Common myeloid progenitor, CD34-positive (primary cell): ENCODE data around the gene PAQR9.

Source experiments
- CTCF ChIA-PET: fragments of 350-600 bp; sonication (Branson Sonifier 250); formaldehyde crosslinking; loops from one replicate; lab custom pipeline; 2021; ENCODE audit warnings: antibody characterized with exemption; lab: Charles Lee
- POLR2A ChIA-PET: fragments of 350-600 bp; sonication (Branson Sonifier 250); formaldehyde crosslinking; loops from one replicate; lab custom pipeline; 2021; ENCODE audit warnings: antibody characterized with exemption; lab: Charles Lee
- DNase-seq, 3 donors: peaks; one replicate each; pipeline versions ENCODE4 v3.0.0 to v3.0.0-alpha.2; 2013
- H3K27ac ChIP-seq, 2 experiments: 1 replicate in 1 of 2; 2 replicates in 1 of 2; pipeline ENCODE4 v1.7.0; 2013; ENCODE audit warnings: inconsistent platforms in 2 of 2, low read length in 2 of 2, mild to moderate bottlenecking in 2 of 2, low read depth in 1 of 2, moderate library complexity in 1 of 2; ENCODE audit not compliant: severe bottlenecking in 2 of 2, insufficient read depth in 1 of 2, poor library complexity in 1 of 2
- H3K27me3 ChIP-seq, 5 experiments: replicated peaks in 2 of 5; 1 replicate in 3 of 5; 2 replicates in 2 of 5; pipeline versions ENCODE4 v1.6.1 to v1.7.0; 2013; ENCODE audit warnings: low read length in 4 of 5, mild to moderate bottlenecking in 2 of 5, moderate library complexity in 2 of 5, inconsistent platforms in 1 of 5; ENCODE audit not compliant: insufficient read depth in 5 of 5, control insufficient read depth in 4 of 5
- H3K36me3 ChIP-seq, 4 experiments: 1 replicate in 2 of 4; 2 replicates in 2 of 4; pipeline versions ENCODE4 v1.6.1 to v1.7.0; 2013; ENCODE audit warnings: low read length in 3 of 4, control low read depth in 1 of 4, mild to moderate bottlenecking in 1 of 4; ENCODE audit not compliant: control insufficient read depth in 4 of 4, insufficient read depth in 4 of 4
- H3K4me1 ChIP-seq, 4 experiments: 1 replicate in 3 of 4; 2 replicates in 1 of 4; pipeline versions ENCODE4 v1.6.1 to v1.7.1; 2013; ENCODE audit warnings: low read length in 3 of 4, mild to moderate bottlenecking in 3 of 4, control low read depth in 1 of 4, inconsistent platforms in 1 of 4, moderate library complexity in 1 of 4; ENCODE audit not compliant: control insufficient read depth in 4 of 4, insufficient read depth in 4 of 4; ENCODE audit errors: control extremely low read depth in 1 of 4
- H3K4me3 ChIP-seq, 7 experiments: 1 replicate in 4 of 7; 2 replicates in 3 of 7; pipeline versions ENCODE4 v1.5.1 to v1.7.0; 2013; ENCODE audit warnings: mild to moderate bottlenecking in 7 of 7, low read length in 6 of 7, moderate library complexity in 6 of 7, inconsistent platforms in 2 of 7, low read depth in 2 of 7, control low read depth in 1 of 7; ENCODE audit not compliant: insufficient read depth in 4 of 7, control insufficient read depth in 1 of 7; ENCODE audit errors: extremely low read depth in 1 of 7
- H3K9me3 ChIP-seq, 5 experiments: 1 replicate in 4 of 5; 2 replicates in 1 of 5; pipeline versions ENCODE4 v1.6.1 to v1.7.1; 2013; ENCODE audit warnings: low read length in 4 of 5, mild to moderate bottlenecking in 2 of 5, inconsistent platforms in 1 of 5, low read depth in 1 of 5, moderate library complexity in 1 of 5; ENCODE audit not compliant: control insufficient read depth in 4 of 5, insufficient read depth in 2 of 5; ENCODE audit errors: control extremely low read depth in 1 of 5
- WGBS: methylation state at CpG from one replicate; pipeline ENCODE4 v1.1.5; 2013; ENCODE audit not compliant: insufficient coverage; 5-methylcytosine and 5-hydroxymethylcytosine counted together

The PAQR9 gene

GRCh38 chr3:142946861-142947260 lies 16.6 kb downstream of the PAQR9 start:
- no peaks in the 10 kb centered on the region for H3K36me3 ChIP-seq
- ChIA-PET CTCF (interaction anchor here (0.6 kb wide), 1 partner anchor 43 kb away, joined by 3 read pairs; no protein-coding TSS in a partner anchor), POLR2A (no interaction called here)
- H3K27me3 ChIP-seq: peaks cover 14 to 35% (median 22%) of the 10 kb centered on the region in 5 experiments
- 69% methylated on average over 6 of the region's 8 CpGs for WGBS
- H3K9me3 ChIP-seq: peaks cover 0 to 5% (median 1%) of the 10 kb centered on the region in 5 experiments
- H3K27ac ChIP-seq: no peak overlapping the region
- DNase-seq: no peak
- peak overlapping the region in 2 of 7 experiments; percentile 20 to 28 for H3K4me3 ChIP-seq
- H3K4me1 ChIP-seq: peaks cover 0 to 7% (median 6%) of the 10 kb centered on the region in 4 experiments

GRCh38 chr3:142945023-142945422 lies 18.5 kb downstream of the PAQR9 start:
- Histone ChIP-seq H3K27ac (no peak overlapping the region), H3K9me3 (peaks cover 0 to 5% (median 1%) of the 10 kb centered on the region in 5 experiments), H3K4me1 (peaks cover 0 to 7% (median 6%) of the 10 kb centered on the region in 4 experiments), H3K36me3 (no peaks in the 10 kb centered on the region), H3K4me3 (no peak overlapping the region), H3K27me3 (peaks cover 11 to 31% (median 20%) of the 10 kb centered on the region in 5 experiments)
- WGBS: 93% methylated on average over 4 of the region's 4 CpGs
- ChIA-PET POLR2A (no interaction called here), CTCF (interaction anchor here (0.6 to 1.1 kb wide), 2 partner anchors 11 to 13 kb away, joined by 3 read pairs; no protein-coding TSS in a partner anchor)
- DNase-seq: no peak

GRCh38 chr3:142944342-142944741 lies 19.1 kb downstream of the PAQR9 start:
- Histone ChIP-seq H3K36me3 (no peaks in the 10 kb centered on the region), H3K4me3 (no peak overlapping the region), H3K9me3 (peaks cover 0 to 5% (median 1%) of the 10 kb centered on the region in 5 experiments), H3K27me3 (peaks cover 7 to 27% (median 20%) of the 10 kb centered on the region in 5 experiments), H3K4me1 (peaks cover 0 to 7% (median 6%) of the 10 kb centered on the region in 4 experiments), H3K27ac (no peak overlapping the region)
- WGBS: no CpG with 5 or more reads among the region's 4 CpGs
- ChIA-PET CTCF (interaction anchor here (1.1 kb wide), 1 partner anchor 14 kb away, joined by 3 read pairs; no protein-coding TSS in a partner anchor), POLR2A (interaction anchor here (0.6 kb wide), 1 partner anchor 87 kb away, joined by 5 read pairs; no protein-coding TSS in a partner anchor)
- DNase-seq: no peak

GRCh38 chr3:142943870-142944269 lies 19.6 kb downstream of the PAQR9 start:
- DNase-seq: no peak
- POLR2A ChIA-PET: no interaction called here
- Histone ChIP-seq H3K4me3 (no peak overlapping the region), H3K4me1 (peaks cover 0 to 7% (median 6%) of the 10 kb centered on the region in 4 experiments), H3K9me3 (peaks cover 0 to 5% (median 1%) of the 10 kb centered on the region in 5 experiments), H3K27ac (no peak overlapping the region), H3K27me3 (peaks cover 5 to 25% (median 20%) of the 10 kb centered on the region in 5 experiments), H3K36me3 (no peaks in the 10 kb centered on the region)
- CTCF ChIA-PET: interaction anchor here (1.1 kb wide), 1 partner anchor 14 kb away, joined by 3 read pairs; no protein-coding TSS in a partner anchor

GRCh38 chr3:142943349-142943748 lies 20.1 kb downstream of the PAQR9 start:
- ChIA-PET POLR2A (no interaction called here), CTCF (interaction anchor here (2.3 kb wide), 1 partner anchor 11 kb away, joined by 7 read pairs; no protein-coding TSS in a partner anchor)
- no CpG with 5 or more reads among the region's 1 CpG for WGBS
- Histone ChIP-seq H3K27ac (no peak overlapping the region), H3K4me1 (peaks cover 0 to 7% (median 6%) of the 10 kb centered on the region in 4 experiments), H3K4me3 (no peak overlapping the region), H3K27me3 (peaks cover 5 to 25% (median 20%) of the 10 kb centered on the region in 5 experiments), H3K36me3 (no peaks in the 10 kb centered on the region), H3K9me3 (peaks cover 0 to 5% (median 1%) of the 10 kb centered on the region in 5 experiments)
- no peak for DNase-seq

GRCh38 chr3:142941373-142942123 lies 21.9 kb downstream of the PAQR9 start:
- POLR2A ChIA-PET: no interaction called here

More at GRCh38 chr3:142941373-142942123, 21.9 kb downstream of the PAQR9 start:
- 88% methylated on average over 5 of the region's 8 CpGs for WGBS
- H3K4me3 ChIP-seq: no peak overlapping the region
- CTCF ChIA-PET: interaction anchor here (2.3 kb wide), 1 partner anchor 10 kb away, joined by 7 read pairs; no protein-coding TSS in a partner anchor
- DNase-seq: no peak
- H3K27ac ChIP-seq: no peak overlapping the region
- H3K9me3 ChIP-seq: peaks cover 0 to 4% (median 1%) of the 10 kb centered on the region in 5 experiments
- peaks cover 2 to 8% (median 5%) of the 10 kb centered on the region in 5 experiments for H3K27me3 ChIP-seq
- no peaks in the 10 kb centered on the region for H3K4me1 ChIP-seq
- no peaks in the 10 kb centered on the region for H3K36me3 ChIP-seq
